ENCODE data around the gene ADCY10. TPM values are rescaled to one million over a fixed set of nuclear protein-coding genes. Genes with fewer than 3 reads are reported as not detected.
A peak's percentile ranks its signal among the peaks of the same experiment; 100 is the strongest.

The ADCY10 gene
- total and polyA plus RNA-seq, 9 of the 15 experiments (the other 6 are each of a cell fraction or from before 2014, with no cell fraction given), result 0.08 to 0.86 (median 0.22) TPM

- TF ChIP-seq NCOR1 (IDR thresholded peaks at IDR 0.05), result 0 out of 2 replicates have a peak, but pooled peaks have one; percentile 13
- no peak for TF ChIP-seq STAT5B (CRISPR knock-in tag; IDR thresholded peaks at IDR 0.05)
- no peak for TF ChIP-seq KAT8 (IDR thresholded peaks at IDR 0.05; ENCODE audit: low read depth)
- TF ChIP-seq CBFA2T3 (IDR thresholded peaks at IDR 0.05), result peak; percentile 74
- 0 out of 2 replicates have a peak, but pooled peaks have one; percentile 34 for TF ChIP-seq TCF3 (CRISPR knock-in tag; IDR thresholded peaks at IDR 0.05)
- peak; percentile 74 for TF ChIP-seq ARID1B (IDR thresholded peaks at IDR 0.05)
- TF ChIP-seq HDAC1 (IDR thresholded peaks at IDR 0.05), result peak in 1 of 2 experiments; percentile 58; a peak in 1 of 4 replicates
- TF ChIP-seq MTF1 (CRISPR knock-in tag; IDR thresholded peaks at IDR 0.05; ENCODE audit: borderline replicate concordance), result no peak
- TF ChIP-seq TAL1 (IDR thresholded peaks at IDR 0.05), result peak; percentile 51
- TF ChIP-seq DPF2 (IDR thresholded peaks at IDR 0.05), result peak; percentile 71
Measured at GRCh38 chr1:167898578-167899222, 15.2 kb downstream of the ADCY10 start (continued).

- in situ Hi-C loops (cut with MboI), result no loop called here
- ATAC-seq, result peak; percentile 53
Measured at GRCh38 chr1:167893798-167894197, 20.1 kb downstream of the ADCY10 start.

More at GRCh38 chr1:167893798-167894197, 20.1 kb downstream of the ADCY10 start:
- Histone ChIP-seq H4K20me1 (replicated peaks; ENCODE audit: control insufficient read depth, insufficient read depth, low read length) (no peaks in the 10 kb centered on the region), H3K4me1 (replicated peaks in 1 of 2; ENCODE audit: control insufficient read depth in 2 of 2, insufficient read depth in 2 of 2, low read length in 2 of 2) (peaks cover 0 to 4% of the 10 kb centered on the region in 2 experiments; a peak in 3 of 5 replicates), H3K9ac (ENCODE audit: insufficient read depth in 1 of 2, low read depth in 2 of 2, low read length in 2 of 2) (peak overlapping the region in 1 of 2 experiments; percentile 14; a peak in 1 of 4 replicates), H3K4me2 (ENCODE audit: insufficient read depth, low read length) (no peak overlapping the region), H3K9me3 (replicated peaks; ENCODE audit: control insufficient read depth, insufficient read depth, low read depth, low read length) (no peaks in the 10 kb centered on the region), H2AFZ (ENCODE audit: low read depth, low read length) (no peak overlapping the region), H3K27me3 (ENCODE audit: control insufficient read depth in 2 of 2, insufficient read depth in 2 of 2, low read length in 2 of 2) (no peaks in the 10 kb centered on the region), H3K27ac (ENCODE audit: extremely low read depth, low read depth, low read length) (no peak overlapping the region), H3K9me1 (ENCODE audit: control insufficient read depth, insufficient read depth, low read length) (no peaks in the 10 kb centered on the region), H3K79me2 (ENCODE audit: control insufficient read depth, insufficient read depth, low read length) (peaks cover 7% of the 10 kb centered on the region; the same call in 2 of the 3 replicates), H3K36me3 (ENCODE audit: control insufficient read depth, insufficient read depth, low read length) (no peaks in the 10 kb centered on the region), H3K4me3 (no peak overlapping the region)
- BruUV-seq (replicated peaks), result no TSS peak
- intact Hi-C loops (cut with micrococcal nuclease), result no loop called here
- TF ChIP-seq HDGF (IDR thresholded peaks at IDR 0.05) (no peak), GTF2B (IDR thresholded peaks at IDR 0.05; ENCODE audit: extremely low read depth, insufficient read length) (no peak), ZNF584 (CRISPR knock-in tag; IDR thresholded peaks at IDR 0.05; ENCODE audit: low read depth) (no peak), ZNF143 (CRISPR knock-in tag; IDR thresholded peaks at IDR 0.05) (no peak), BACH1 (tag; IDR thresholded peaks at IDR 0.05) (no peak), IRF1 (CRISPR knock-in tag; IDR thresholded peaks at IDR 0.05; ENCODE audit: borderline replicate concordance) (no peak), ZBTB7A (IDR thresholded peaks at IDR 0.05; ENCODE audit: borderline replicate concordance, control insufficient read depth, low read depth, low read length) (no peak)
- ChIA-PET CTCF (ENCODE audit: low intra/inter-chr PET ratio) (interaction anchor here (0.6 kb wide), 1 partner anchor 179 kb away, joined by 3 read pairs; no protein-coding TSS in a partner anchor), POLR2A (interaction anchor here (0.6 to 1.0 kb wide), 3 partner anchors 16 to 326 kb away, joined by 3 read pairs; no protein-coding TSS in a partner anchor)
- WGBS (ENCODE audit: insufficient coverage, low coverage, missing lambda C conversion rate), result 55% methylated on average over 2 of the region's 2 CpGs
- DNase-seq (ENCODE audit: extremely low read depth in 1 of 4, low spot score in 3 of 4) (no peak), FAIRE-seq (no peak)
